HG03064 (cell line): ENCODE measurements around the gene OR10K2.
"Not testable (repeated sequence)": the region's sequence is repeated elsewhere in the genome, so short reads cannot be mapped to it uniquely, and the experiment has no call there.

ENCODE experiments used
- ATAC-seq: cut with Tn5 transposase; IDR thresholded peaks from one replicate; pipeline ENCODE4 v1.9.1; 2021; ENCODE audit warnings: low read depth; ENCODE audit not compliant: unreplicated experiment

OR10K2 gene, protein sequence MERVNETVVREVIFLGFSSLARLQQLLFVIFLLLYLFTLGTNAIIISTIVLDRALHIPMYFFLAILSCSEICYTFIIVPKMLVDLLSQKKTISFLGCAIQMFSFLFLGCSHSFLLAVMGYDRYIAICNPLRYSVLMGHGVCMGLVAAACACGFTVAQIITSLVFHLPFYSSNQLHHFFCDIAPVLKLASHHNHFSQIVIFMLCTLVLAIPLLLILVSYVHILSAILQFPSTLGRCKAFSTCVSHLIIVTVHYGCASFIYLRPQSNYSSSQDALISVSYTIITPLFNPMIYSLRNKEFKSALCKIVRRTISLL

DNA sequence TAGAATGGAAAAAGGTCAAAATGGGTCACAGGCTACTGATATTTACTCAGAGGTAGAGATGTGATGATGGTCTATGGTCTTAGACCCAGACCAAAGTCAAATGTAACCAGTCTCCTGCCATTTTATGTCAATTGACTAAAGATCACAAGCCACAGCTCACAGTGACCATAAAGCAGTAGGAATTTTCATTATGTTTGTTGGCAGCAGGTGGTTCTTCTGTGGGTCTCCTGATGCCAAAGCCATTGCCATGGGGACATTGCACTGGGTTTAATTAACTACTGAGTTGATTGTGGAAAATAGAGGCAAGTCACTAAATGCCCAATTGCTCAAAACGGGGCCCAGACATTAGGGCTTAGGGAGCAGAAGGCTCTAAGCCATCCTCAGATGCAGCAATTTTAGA, at the start of gene OR10K2:
OR10K2 (minus strand) TSS at position 101 of the 400 bp plus-strand sequence. CDS start 5,371 bp downstream, outside the sequence.
- no peak for ATAC-seq

DNA sequence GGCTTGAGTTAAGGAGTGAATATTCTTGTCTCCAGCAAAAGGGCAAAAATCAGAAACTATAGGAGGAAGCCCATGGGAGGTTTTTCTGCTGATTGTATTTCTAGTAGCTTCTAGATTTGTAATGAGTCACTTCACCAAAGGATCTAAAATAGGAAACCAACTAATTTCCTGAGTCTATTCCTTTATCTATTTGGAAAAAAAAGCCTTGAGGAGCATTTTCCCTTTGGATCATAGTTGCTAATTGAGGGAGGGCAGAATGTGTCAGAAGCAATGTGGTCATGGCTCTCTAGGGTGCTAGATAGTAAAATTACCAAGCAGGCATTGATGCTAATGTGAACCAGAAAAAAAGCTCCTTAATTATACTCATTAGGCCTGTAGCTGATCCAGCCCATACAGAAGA, 45.9 kb upstream of the OR10K2 start, which contains the start of gene OR10R2:
OR10R2 (plus strand) TSS at position 301 of the 400 bp plus-strand sequence. CDS start 106 bp downstream, outside the sequence.
- ATAC-seq = no peak

DNA sequence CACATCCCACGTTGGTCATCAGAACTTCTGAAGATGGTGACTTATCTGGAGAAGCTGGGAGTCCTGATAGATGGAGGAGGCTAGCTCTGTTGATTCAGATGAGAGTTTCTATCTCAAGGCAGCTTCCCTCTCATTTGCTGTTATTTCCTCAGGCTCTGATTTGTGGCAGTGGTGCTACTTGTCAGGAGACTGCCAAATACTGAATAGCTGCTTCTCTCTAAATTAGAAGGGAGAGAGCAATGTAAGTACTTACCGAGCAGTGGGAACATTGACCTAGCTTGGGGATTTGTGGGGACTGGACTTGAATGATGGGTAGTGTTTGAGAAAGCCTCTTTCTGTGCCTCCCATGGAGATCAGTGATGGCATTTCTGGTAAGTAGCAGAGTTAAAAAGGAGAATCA, 35.5 kb upstream of the OR10K2 start, which contains the start of gene OR10K1:
OR10K1 (plus strand) TSS at position 301 of the 400 bp plus-strand sequence. CDS start 3,728 bp downstream, outside the sequence.
- ATAC-seq = no peak

DNA sequence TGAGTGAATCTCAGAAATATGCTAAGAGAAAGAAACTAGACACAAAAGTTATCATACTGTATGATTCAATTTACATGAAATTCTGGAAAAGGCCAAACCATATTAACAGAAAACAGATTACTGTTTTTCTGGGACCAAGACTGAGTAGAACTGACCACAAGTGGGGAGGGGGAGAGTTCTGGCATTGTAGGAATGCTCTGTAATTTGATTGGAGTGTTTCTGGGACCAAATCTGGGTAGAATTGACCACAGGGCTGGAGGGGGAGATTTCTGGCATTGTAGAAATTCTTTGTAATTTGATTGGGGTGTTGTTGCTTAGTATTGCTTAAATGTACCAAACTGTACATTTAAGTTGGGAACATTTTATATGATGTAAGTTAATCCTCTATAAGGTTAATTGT, 32.2 kb upstream of the OR10K2 start:
- no peak for ATAC-seq

DNA sequence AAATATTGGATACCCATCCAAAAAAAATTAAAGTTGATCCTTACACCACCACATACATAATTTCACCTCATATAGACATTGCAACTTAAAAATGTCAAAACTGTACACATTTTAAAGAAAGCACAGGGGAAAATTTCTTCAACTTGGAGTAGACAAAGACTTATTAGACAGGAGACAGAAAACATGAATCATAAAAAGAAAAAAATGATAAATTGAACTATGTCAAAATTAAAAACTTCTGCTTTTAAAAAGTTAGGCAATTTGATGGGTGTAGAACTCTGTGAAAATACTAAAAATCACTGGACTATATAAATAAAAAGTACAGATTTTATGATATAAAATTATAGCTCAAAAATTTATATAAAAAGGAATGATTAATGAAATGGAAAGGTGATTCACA, 31.2 kb upstream of the OR10K2 start:
- no peak for ATAC-seq

DNA sequence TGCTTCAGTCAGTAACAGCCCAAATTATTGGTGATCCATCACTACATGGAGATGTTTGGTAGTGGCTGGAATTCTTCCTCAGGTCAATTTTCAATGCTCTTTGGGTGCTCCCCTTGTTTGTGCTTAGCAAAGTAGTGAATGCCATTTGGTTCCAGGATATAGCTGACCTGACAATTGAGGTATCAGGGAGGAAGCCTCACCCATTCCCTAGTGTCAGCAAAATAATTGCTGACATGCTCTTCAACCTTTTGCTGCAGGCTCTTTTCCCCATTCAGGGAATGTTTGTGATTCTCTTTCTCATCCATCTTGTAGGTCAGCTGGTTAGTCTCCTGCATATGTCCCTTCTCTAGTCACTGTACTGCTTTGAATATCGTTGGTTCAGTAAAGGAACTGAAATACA, 28.5 kb upstream of the OR10K2 start:
- no peak for ATAC-seq

DNA sequence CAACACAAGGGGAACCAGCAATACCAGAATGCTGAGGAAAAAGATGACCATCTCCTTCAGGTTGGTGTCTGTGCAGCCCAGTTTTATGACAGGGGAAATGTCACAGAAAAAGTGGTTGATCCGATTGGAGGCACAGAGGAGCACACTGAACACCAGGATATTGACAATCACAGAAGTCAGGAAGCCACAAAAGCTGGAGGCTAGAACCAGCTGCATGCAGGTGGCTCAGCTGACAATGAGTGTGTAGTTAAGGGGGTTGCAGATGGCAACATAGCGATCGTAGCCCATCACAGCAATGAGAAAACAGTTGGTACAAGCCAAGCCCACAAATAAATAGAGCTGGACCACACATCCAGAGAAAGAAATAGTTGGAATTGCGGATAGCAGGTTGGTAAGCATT, 19.3 kb upstream of the OR10K2 start:
- no peak for ATAC-seq

DNA sequence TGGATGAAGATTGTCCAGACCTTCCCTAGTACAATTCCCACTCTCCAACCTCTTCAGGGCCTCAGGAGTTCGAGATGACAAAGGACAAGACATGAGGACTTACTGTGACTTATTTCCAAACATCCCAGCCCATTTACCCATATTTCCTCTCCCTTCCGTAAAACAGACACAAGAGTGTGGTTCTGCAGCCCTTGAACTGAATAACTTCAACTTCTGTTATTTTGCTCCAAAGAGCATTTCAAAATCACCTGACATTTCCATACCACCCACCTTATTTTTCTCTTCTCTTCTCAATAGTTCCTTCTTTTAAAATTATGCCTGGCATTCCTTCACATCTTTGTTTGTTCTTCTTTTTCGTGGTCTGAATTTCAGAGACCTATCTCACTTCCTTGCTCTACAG, 8.7 kb upstream of the OR10K2 start:
- ATAC-seq = no peak

DNA sequence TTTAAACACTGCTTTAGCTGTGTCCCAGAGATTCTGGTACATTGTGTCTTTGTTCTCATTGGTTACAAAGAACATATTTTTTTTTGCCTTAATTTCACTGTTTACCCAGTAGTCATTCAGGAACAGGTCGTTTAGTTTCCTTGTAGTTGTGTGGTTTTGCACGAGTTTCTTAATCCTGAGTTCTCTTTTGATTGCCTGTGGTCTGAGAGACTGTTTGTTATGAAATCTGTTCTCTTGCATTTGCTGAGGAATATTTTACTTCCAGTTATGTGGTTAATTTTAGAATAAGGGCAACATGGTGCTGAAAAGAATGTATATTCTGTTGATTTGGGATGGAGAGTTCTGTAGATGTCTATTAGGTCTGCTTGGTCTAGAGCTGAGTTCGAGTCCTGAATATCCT, 4.1 kb upstream of the OR10K2 start:
- ATAC-seq = not testable (repeated sequence)

DNA sequence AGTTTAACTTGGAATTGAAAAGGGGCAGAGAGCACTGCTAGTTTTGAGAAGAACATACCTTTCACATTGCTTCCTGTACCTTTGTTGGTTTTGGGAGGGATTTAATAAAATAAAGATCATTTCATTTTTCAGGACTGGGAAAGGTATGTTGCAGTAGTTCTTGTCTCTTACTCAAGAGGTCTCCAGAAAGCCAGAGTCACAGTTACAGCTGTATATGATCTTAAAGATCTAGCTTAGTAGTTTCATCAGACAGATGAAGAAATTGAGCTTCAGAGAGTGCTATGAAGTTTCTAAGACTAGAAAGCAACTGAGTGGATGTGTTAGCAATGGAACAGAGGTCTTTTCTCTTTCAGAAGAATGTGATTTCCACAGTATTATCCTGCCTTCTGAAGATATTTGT, 1.0 kb downstream of the OR10K2 start:
- no peak for ATAC-seq

DNA sequence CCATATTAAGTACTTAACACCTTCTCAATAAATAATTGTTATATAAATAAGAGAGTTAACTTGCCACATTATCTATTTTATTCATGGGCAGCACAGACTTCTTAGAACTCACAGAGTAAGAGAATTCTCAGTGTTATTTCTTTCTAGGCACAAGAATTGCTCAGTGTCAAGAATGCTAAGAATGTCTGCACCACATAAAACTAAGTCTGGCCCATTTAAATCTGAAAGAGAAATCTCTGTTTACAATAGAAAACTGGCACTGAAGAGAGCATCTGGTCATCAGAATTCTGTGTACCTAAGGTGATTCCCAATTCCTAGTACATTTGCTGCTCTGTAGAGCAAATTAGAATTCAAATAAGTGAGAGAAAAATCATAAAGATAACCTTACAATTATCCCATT, 3.8 kb downstream of the OR10K2 start:
- no peak for ATAC-seq

DNA sequence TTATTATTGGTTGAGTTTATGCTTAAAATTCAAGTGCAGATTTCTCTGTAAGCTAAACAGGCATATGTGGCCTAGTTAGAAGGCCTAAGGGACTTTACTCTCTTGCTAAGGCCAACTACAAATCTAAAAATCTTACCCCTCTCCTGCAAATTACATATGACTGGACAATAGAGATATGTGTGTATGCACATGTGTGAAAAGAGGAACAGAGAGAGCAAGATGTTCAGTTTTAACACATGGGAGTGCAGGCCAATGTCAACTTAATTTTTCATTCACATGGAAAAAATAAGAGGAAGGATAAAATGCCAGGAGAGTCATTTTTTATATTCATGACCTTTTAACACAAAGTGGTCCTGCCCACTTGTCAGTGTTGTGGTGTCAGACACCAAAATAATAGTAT, 8.5 kb downstream of the OR10K2 start:
- no peak for ATAC-seq

DNA sequence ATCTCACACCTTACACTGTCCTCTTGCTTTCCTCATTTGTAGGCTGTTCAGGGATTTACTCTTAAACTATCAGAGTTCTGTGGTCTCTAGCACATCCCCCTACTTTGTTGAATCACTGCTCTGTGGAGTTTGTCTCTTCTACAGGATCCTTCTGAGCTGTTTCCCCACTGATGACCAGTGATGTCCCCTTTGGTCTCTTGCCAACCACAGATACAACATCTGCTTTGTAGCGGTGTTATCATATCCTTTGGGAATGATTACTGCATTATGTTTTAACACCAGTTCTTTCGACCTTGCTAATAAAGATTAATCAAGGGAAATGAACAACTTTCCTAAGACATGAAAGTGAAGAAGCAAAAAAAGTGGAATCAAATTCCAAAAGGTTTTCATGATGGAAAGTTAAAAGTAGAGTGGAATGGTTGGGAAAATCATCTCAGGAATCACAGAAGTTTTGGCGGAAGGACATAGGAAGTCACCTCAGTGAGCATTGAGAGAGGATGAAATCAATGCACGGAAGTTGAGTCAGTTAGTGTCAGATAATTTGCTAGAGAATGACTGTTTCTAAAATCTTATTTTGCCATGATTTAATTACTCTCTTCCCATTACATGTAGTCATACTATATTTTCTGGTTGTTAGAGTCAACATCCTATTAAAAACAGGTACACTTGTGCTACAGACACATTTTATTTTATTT, 11.2 kb downstream of the OR10K2 start:
- no peak for ATAC-seq

DNA sequence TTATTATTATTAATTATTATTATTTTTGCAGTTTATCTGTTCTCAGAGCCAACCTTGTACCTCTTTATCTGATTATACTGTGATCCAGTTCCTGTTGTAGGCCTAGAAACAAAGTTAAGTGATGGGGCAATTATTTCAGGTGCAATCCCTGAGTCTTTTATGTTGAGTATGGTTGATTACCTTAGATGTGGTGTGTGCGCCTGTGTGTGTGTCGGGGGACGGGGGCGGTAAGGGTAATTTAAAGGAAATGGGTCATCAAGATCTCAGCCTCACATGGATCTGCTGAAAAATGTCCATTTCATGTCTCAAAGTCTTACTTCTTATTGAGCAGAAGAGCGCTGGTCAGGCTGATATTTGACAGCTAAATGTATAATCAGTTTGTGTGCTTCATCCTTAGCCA, 18.9 kb downstream of the OR10K2 start:
- no peak for ATAC-seq

DNA sequence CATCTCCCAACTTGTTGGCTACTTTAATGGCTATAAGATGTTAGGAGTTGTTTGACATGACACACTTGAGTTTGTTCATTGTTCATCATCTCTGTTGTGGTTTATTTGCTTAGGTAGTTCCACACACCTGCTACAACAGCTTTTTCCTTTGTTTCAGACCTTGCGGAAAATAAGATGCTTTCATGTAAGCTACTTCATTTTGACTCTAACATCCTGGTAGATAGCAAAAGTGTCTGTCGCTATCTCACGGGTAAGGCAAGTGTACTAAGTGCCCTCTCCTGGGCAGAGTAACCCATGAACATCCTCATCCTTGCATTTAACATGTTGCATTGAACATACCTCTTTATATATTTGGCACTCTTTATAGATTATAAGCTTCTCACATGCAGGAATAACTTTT, 25.2 kb downstream of the OR10K2 start:
- ATAC-seq = no peak

DNA sequence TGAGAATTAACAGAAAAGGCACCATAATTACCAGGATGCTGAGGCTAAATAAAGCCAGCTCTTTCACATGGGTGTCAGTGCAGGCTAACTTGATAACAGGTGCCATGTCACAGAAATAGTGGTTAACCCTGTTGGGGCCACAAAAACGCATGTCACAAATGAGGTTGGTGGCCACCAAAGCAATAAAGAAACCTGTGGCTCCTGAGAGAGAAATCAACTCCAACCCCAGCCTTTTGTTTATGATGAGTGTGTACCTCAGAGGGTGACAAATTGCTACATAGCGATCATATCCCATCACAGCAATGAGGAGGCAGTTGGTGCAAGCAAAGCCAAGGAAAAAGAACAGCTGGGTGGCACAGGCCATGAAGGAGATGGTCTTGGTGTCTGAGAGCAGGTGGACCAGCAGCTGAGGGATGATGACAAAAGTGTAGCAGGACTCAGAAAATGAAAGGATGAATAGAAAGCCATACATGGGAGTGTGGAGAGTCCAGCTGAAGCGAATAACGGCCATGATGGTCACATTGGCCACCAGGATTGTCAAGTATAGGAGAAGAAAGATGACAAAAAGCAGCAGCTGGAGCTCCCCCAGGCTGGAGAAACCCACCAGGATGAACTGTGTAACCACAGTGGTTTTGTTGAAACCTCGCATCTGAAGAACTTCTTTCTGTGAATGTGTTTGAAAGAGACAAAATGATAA, 27.1 kb downstream of the OR10K2 start, which contains the start of gene OR10T2:
OR10T2 (minus strand) TSS at position 649 of the 697 bp plus-strand sequence; CDS start at position 649, 0 bp downstream.
- no peak for ATAC-seq

DNA sequence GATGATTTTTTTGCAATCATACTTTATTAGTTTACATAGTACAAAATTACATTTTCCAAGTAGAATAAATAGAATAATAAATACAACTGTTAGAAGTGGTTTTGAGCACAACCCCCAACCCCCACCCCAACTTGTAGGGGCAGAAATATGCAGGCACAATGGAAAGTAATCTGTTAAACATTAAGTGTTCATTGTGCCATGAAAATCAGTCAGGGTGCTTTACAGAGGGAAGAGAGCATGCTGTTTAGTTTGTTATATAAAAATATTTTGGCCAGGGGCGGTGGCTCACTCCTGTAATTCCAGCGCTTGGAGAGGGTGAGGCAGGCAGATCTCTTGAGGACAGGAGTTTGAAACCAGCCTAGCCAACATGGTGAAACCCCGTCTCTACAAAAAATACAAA, 29.4 kb downstream of the OR10K2 start:
- no peak for ATAC-seq

DNA sequence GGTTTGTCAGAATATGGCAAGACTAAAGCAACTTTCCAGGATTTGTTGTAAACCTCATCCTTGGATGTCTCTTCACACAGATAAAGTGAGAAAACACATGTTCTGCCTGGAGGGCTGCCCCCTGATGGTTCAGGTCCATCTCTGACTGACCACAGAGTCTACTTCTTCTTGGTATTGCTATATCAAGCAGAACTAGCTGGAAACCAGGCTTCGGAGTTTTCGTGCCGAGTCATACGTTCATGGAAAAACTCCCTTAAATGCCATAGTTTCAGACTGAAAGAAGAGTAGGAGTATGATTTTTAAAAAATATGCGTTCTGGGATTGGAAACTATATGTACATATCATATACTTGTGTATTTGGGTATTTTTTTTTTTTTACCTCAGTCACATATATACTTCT, 32.6 kb downstream of the OR10K2 start:
- ATAC-seq = no peak

DNA sequence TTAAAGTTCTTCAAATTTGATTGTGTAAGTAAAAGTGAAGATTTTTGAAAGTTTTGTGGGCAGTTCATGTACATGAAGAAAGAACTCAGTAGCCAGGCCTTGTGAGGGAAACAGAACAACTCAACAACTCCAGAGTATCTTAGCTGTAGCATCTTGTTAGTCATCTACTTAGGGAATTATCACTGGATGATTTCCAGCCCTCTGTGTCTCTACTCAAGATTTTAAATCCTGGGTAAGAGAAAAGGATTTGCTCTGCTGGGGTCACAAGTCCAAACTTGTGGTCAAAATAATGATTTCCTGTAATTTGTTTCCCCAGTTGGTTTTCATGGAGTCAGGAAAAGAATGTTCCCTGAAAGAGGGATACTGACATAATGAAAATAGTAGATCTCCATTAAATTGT, 34.9 kb downstream of the OR10K2 start:
- no peak for ATAC-seq

DNA sequence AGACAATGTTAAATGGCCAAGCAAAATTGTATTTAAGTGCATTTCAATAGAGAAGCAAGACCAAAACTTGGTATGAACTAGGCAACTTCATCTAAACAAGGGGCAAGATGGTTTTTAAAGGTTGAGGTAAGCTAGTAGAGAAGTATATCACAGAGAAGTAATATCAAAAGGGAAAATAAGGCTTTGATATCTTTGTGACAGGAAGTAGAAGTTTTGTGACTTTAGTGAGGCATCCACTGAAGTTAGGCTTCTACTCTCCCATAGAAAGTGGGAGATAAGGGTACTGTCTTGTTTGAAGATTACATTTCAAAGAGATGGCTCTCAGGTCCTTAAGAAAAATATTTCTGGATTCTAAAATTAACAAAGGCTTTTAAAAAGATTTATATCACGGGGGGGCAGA, 35.7 kb downstream of the OR10K2 start:
- no peak for ATAC-seq

DNA sequence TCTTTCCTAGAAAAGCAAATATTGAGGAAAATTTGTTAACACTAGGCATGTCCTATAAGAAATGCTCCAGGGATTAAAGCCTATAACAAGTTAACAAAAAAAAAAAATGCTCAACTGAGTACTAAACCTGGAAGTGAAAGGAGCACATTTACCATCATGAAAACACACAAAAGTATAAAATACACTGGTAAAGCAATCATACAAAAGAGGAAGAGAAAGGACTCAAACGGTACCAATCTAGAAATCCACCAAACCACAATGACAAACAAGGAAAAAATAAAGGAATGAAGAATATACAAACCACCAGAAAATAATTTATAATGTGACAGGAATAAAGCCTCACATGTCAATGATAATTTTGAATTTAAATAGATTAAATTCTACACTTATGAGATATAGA, 51.2 kb downstream of the OR10K2 start:
- ATAC-seq = no peak
